Gastroesophageal sphincter (tissue), 4 donors: ENCODE results near the gene SERPINA4. TPM values are rescaled to one million over a fixed set of nuclear protein-coding genes. Genes with fewer than 3 reads are reported as not detected.
"Not testable (repeated sequence)": the region's sequence is repeated elsewhere in the genome, so short reads cannot be mapped to it uniquely, and the experiment has no call there.

Experiments
- ATAC-seq: fragments of 150-250 bp; one replicate; pipeline ENCODE4 v1.9.1; 2016; ENCODE audit warnings: mild to moderate bottlenecking, moderate library complexity
- H3K27ac ChIP-seq, 4 donors: fragments of 200-600 bp; sonication (generic) in 3 of 4; 1 replicate in 3 of 4; 2 replicates in 1 of 4; pipeline ENCODE4 v1.5.1; 2016 to 2019
- H3K27me3 ChIP-seq: fragments of 200-600 bp; sonication (generic); one replicate; pipeline ENCODE4 v1.5.1; 2019
- H3K36me3 ChIP-seq, 2 donors: fragments of 200-600 bp; sonication (generic); one replicate each; pipeline ENCODE4 v1.5.1; 2019; ENCODE audit warnings: control low read depth in 1 of 2
- H3K4me1 ChIP-seq, 3 donors: fragments of 200-600 bp; sonication (generic); 1 replicate in 2 of 3; 2 replicates in 1 of 3; pipeline ENCODE4 v1.5.1; 2016 to 2019; ENCODE audit warnings: control low read depth in 2 of 3
- H3K4me3 ChIP-seq, 2 donors: fragments of 200-600 bp; sonication (generic); one replicate each; pipeline ENCODE4 v1.5.1; 2019; ENCODE audit warnings: mild to moderate bottlenecking in 1 of 2, moderate library complexity in 1 of 2
- H3K9me3 ChIP-seq, 3 donors: fragments of 200-600 bp; sonication (generic); one replicate each; pipeline ENCODE4 v1.5.1; 2017 to 2019; ENCODE audit warnings: control low read depth in 2 of 3
- EP300 ChIP-seq: sonication (generic); formaldehyde crosslinking; IDR thresholded peaks from one replicate; pipeline ENCODE4 v1.6.1; 2017; ENCODE audit warnings: antibody characterized with exemption, mild to moderate bottlenecking
- POLR2A ChIP-seq, 2 donors: fragments of 450-650 bp; IDR thresholded peaks; one replicate each; pipeline ENCODE4 v1.6.1; 2017; ENCODE audit warnings: antibody characterized with exemption in 2 of 2, mild to moderate bottlenecking in 2 of 2, moderate library complexity in 1 of 2
- POLR2AphosphoS5 ChIP-seq: sonication (generic); formaldehyde crosslinking; IDR thresholded peaks from one replicate; pipeline ENCODE4 v1.6.1; 2017; ENCODE audit warnings: antibody characterized with exemption
- WGBS, 2 donors: methylation state at CpG; one replicate each; pipeline ENCODE4 v1.1.5; 2018; ENCODE audit warnings: low coverage in 1 of 2; 5-methylcytosine and 5-hydroxymethylcytosine counted together
- total RNA-seq, 4 donors: library from RNA; depleted of rRNA; stranded (reverse); fragments of >200 nt; gene quantifications; one replicate each; pipeline ENCODE4 v1.1.0, GENCODE V29; 2016
- TF ChIP-seq, protein P1 (sequence below), 4 experiments: fragments of 200-600 bp in 2 of 4; fragments of 450-650 bp in 2 of 4; sonication (generic) in 1 of 4; IDR thresholded peaks; one replicate each; pipeline ENCODE4 v1.5.1; 2017 to 2019; ENCODE audit warnings: antibody characterized with exemption in 4 of 4, mild to moderate bottlenecking in 2 of 4, moderate library complexity in 2 of 4

The SERPINA4 gene
- total RNA-seq, 4 donors from 2014 or later, result not detected

DNA sequence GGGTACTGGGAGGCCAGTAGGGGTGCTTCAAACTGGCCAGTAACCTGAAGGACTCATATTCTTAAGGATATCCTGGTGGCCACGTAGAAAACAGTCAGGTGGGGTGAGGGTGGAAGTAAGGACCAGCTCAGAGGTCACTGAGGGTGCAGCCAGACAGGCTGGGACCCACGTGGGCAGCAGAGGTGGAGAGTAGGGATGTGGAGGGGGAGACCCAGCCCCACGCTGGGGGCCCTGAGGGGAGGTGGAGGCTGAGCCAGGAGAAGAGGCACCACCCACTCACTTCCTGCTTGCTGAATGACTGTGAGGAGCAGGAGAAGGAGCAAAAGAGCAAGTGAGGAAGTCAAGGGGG lies 38.4 kb downstream of the SERPINA4 start:
- WGBS, 2 donors, result 0 to 46% methylated on average over 1 to 3 of the region's 3 CpGs
- no peaks in the 10 kb centered on the region for H3K36me3 ChIP-seq
- peak overlapping the region; percentile 39 to 74 (median 70) for H3K27ac ChIP-seq
- TF ChIP-seq, protein P1, sequence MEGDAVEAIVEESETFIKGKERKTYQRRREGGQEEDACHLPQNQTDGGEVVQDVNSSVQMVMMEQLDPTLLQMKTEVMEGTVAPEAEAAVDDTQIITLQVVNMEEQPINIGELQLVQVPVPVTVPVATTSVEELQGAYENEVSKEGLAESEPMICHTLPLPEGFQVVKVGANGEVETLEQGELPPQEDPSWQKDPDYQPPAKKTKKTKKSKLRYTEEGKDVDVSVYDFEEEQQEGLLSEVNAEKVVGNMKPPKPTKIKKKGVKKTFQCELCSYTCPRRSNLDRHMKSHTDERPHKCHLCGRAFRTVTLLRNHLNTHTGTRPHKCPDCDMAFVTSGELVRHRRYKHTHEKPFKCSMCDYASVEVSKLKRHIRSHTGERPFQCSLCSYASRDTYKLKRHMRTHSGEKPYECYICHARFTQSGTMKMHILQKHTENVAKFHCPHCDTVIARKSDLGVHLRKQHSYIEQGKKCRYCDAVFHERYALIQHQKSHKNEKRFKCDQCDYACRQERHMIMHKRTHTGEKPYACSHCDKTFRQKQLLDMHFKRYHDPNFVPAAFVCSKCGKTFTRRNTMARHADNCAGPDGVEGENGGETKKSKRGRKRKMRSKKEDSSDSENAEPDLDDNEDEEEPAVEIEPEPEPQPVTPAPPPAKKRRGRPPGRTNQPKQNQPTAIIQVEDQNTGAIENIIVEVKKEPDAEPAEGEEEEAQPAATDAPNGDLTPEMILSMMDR (IDR thresholded peaks at IDR 0.05), result no peak
- TF ChIP-seq POLR2A (IDR thresholded peaks at IDR 0.05) (no peak), POLR2AphosphoS5 (no peak), EP300 (no peak)
- H3K9me3 ChIP-seq, result no peaks in the 10 kb centered on the region
- H3K27me3 ChIP-seq, result no peaks in the 10 kb centered on the region
- H3K4me3 ChIP-seq, result no peak overlapping the region
- ATAC-seq, result no peak
- peaks cover 0 to 46% (median 21%) of the 10 kb centered on the region in 3 donors for H3K4me1 ChIP-seq

DNA sequence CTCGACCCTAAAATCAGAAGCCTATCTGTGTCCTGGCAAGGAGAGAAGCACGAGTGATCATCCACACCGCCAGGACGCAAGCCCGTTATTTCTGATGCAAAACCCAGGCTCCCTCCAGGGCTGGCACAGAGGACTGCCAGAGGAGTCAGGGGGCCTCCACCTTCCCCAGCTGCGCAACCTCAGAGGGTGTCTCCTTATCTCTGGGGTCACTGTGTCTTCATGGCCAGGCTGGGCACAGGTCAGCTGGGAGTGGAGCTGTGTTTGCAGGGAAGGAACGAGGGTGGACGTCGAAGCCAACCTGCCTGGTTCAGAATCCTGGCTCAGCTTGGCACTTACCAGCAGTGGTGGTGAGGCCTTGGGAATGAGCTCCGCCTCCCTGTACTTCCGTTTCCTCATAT lies 38.9 kb downstream of the SERPINA4 start:
- WGBS, 2 donors, result 71% methylated on average over 4 of the region's 11 CpGs; no CpG with 5 or more reads in 1 of the 2 donors

DNA sequence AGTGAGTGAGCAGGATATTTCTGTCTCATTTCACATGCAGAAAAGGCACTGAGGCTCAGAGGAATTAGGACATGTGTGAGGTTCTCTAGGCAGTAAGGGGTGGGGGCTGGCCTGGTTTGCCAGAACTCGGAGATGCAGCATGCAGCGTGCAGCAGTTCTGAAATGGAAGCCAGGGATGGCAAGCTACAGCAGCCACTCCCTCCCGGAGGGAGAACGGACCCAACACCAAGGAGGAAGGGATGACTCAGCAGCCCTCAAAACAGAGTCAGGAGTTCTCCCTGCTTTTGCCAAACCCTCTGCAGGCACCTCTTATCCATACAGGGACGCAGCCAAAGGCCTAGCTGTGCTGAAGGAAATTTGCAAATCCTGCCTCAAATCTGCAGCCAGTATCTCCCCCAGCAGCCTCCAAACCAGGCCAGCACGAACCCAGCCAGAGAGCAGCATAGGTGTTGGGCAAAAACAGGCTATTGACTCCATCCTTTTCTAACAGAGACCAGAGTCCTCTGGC lies 40.7 kb downstream of the SERPINA4 start:
- Histone ChIP-seq H3K4me3 (no peak overlapping the region), H3K4me1 (peaks cover 0 to 46% (median 21%) of the 10 kb centered on the region in 3 donors), H3K9me3 (no peaks in the 10 kb centered on the region), H3K27me3 (no peaks in the 10 kb centered on the region), H3K27ac (peak overlapping the region in 3 of 4 donors; percentile 68 to 74 (median 74)), H3K36me3 (no peaks in the 10 kb centered on the region)
- 0 to 14% methylated on average over 1 to 6 of the region's 6 CpGs for WGBS, 2 donors
- ATAC-seq, result peak; percentile 89
- TF ChIP-seq POLR2A (IDR thresholded peaks at IDR 0.05), result no peak
- TF ChIP-seq EP300, result no peak
- no peak for TF ChIP-seq POLR2AphosphoS5
- TF ChIP-seq, protein P1 (IDR thresholded peaks at IDR 0.05), result no peak

More for the DNA sequence above, 38.9 kb downstream of the SERPINA4 start:
- H3K4me1 ChIP-seq, result peaks cover 0 to 46% (median 21%) of the 10 kb centered on the region in 3 donors
- TF ChIP-seq, protein P1 (IDR thresholded peaks at IDR 0.05), result no peak
- no peak for TF ChIP-seq POLR2AphosphoS5
- no peak for TF ChIP-seq POLR2A (IDR thresholded peaks at IDR 0.05)
- no peak for TF ChIP-seq EP300
- no peaks in the 10 kb centered on the region for H3K9me3 ChIP-seq
- no peak overlapping the region for H3K4me3 ChIP-seq
- no peaks in the 10 kb centered on the region for H3K36me3 ChIP-seq
- H3K27ac ChIP-seq, result peak overlapping the region in 3 of 4 donors; percentile 68 to 74 (median 72)
- H3K27me3 ChIP-seq, result no peaks in the 10 kb centered on the region
- no peak for ATAC-seq

DNA sequence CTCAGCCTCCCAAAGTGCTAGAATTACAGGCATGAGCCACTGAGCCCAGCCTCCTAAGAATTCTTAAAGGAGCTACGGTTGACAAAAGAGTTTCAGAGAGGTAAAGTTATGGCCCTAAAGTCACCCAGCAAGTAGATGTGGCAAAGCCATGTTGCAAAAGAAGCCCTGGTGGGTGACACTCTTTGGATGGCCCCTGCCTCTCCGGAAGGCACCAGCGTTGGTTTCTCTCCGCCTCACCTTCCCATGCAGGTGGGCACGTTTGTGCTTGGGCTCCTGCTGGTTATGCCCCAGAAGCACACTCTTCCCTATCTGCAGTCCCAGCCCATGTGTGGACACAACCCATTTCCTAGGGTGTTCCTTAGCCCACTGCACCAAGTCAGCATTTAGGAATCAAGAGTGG lies 41.5 kb downstream of the SERPINA4 start:
- no peak overlapping the region for H3K4me3 ChIP-seq
- no peaks in the 10 kb centered on the region for H3K9me3 ChIP-seq
- H3K4me1 ChIP-seq, result peaks cover 0 to 46% (median 21%) of the 10 kb centered on the region in 3 donors
- no peak for ATAC-seq
- TF ChIP-seq, protein P1 (IDR thresholded peaks at IDR 0.05), result no peak
- TF ChIP-seq POLR2AphosphoS5 (no peak), POLR2A (IDR thresholded peaks at IDR 0.05) (no peak), EP300 (no peak)
- WGBS, 2 donors, result 0 to 93% methylated on average over 1 to 3 of the region's 5 CpGs
- peak overlapping the region in 3 of 4 donors; percentile 61 to 74 (median 68) for H3K27ac ChIP-seq
- H3K27me3 ChIP-seq, result no peaks in the 10 kb centered on the region
- H3K36me3 ChIP-seq, result no peaks in the 10 kb centered on the region

DNA sequence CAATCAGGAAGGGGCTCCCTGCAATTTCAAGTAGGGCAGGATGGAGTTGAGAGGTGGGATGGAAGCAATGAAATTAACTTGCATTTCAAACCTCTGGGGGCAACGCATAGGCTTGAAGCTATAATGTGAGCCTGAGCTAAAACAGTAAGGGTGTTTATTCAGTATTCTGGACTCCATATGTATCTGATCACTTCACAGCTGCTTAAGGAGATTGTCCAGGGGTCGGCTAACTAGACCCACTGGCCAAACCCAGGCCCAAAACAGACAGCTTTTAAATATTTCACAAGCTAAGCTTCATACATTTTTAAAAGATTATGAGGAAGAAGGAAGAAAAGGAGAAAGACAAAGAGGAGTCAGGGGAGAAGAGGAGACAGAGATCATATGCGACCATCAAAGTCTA lies 44.1 kb downstream of the SERPINA4 start:
- WGBS, 2 donors, result 54 to 58% methylated on average over 3 of the region's 3 CpGs
- Histone ChIP-seq H3K4me3 (no peak overlapping the region), H3K4me1 (peaks cover 0 to 25% (median 2%) of the 10 kb centered on the region in 3 donors), H3K36me3 (no peaks in the 10 kb centered on the region), H3K9me3 (no peaks in the 10 kb centered on the region), H3K27me3 (no peaks in the 10 kb centered on the region), H3K27ac (no peak overlapping the region)
- no peak for ATAC-seq
- TF ChIP-seq EP300 (no peak), POLR2AphosphoS5 (no peak), POLR2A (IDR thresholded peaks at IDR 0.05) (no peak)
- TF ChIP-seq, protein P1 (IDR thresholded peaks at IDR 0.05), result no peak

DNA sequence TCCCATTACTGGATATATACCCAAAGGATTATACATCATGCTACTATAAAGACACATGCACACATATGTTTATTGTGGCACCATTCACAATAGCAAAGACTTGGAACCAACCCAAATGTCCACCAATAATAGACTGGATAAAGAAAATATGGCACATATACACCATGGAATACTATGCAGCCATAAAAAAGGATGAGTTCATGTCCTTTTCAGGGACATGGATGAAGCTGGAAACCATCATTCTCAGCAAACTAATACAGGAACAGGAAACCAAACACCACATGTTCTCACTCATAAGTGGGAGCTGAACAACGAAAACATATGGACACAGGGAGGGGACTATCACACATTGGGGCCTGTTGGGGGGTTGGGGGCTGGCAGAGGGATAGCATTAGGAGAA lies 47.7 kb downstream of the SERPINA4 start:
- not testable (repeated sequence) for H3K27me3 ChIP-seq, ATAC-seq, H3K4me1 ChIP-seq, H3K4me3 ChIP-seq, H3K9me3 ChIP-seq, H3K36me3 ChIP-seq, H3K27ac ChIP-seq
- 75 to 82% methylated on average over 1 of the region's 1 CpG for WGBS, 2 donors
